SK-MEL-5 (cell line): ENCODE data around the gene NCAM1. TPM values are rescaled to one million over a fixed set of nuclear protein-coding genes. Genes with fewer than 3 reads are reported as not detected.

Source experiments
- DNase-seq: peaks from one replicate; pipeline ENCODE4 v3.0.0-alpha.2; 2016; ENCODE audit warnings: low read depth, low spot score
- in situ Hi-C: cut with HindIII; loops from 2 replicates; pipeline ENCODE4 v1.10.0; 2016; ENCODE audit warnings: low sequenced_read_pairs, high pct_unique_total_duplicates, low pct_unique_long_range_greater_than_20kb
- total RNA-seq: library from RNA; depleted of rRNA; stranded (reverse); fragments of >200 nt; shearing (Covaris generic); gene quantifications from 2 replicates; pipeline ENCODE4 v1.2.3, GENCODE V29; 2014

NCAM1 gene
- total RNA-seq, 1 experiment from 2014 or later: not detected

DNA sequence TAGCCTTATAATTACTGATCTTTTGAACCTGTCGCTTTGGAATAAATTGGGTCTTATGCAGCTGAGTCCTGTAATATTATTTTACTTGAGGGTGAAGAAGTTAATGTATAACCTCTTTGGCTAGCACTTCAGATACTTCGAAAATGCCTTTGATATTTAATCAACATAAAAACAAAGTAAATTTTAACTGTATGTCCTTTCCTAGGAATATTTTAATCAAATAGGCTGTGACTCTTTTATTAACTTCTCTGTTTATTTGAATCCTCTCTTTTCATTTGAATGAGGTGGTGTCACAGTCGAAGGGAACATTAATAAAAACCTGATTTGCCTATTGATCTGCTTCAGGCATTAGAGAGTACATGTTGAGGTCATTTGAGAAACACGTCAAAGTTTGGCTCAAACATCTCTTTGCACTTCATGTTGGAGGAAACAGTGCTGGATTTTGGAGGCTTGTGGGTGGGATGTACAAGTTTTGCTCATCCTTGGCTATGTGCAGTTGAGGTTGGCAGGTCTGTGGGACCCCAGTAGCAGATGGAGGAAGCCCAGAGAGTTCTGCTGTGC is 143.6 kb downstream of the NCAM1 start:
- in situ Hi-C loops: no loop called here
- no peak for DNase-seq

DNA sequence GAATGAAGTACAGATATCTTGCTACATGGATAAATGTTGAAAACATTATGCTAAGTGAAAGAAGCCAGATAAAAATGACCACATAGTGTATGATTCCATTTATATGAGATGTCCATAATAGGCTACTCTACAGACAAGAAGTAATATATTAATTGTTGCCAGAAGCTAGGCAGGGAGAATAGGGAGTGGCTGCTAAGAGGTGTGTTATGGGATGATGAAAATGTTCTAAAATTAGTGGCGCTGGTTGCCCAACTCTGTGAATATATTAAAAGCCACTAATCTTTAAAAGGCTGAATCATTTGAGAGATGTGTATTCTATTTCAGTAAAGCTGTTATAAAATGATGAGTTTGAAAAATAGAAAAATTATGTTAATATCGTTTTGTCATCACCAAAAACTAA is 144.4 kb downstream of the NCAM1 start:
- DNase-seq: no peak
- in situ Hi-C loops: no loop called here

DNA sequence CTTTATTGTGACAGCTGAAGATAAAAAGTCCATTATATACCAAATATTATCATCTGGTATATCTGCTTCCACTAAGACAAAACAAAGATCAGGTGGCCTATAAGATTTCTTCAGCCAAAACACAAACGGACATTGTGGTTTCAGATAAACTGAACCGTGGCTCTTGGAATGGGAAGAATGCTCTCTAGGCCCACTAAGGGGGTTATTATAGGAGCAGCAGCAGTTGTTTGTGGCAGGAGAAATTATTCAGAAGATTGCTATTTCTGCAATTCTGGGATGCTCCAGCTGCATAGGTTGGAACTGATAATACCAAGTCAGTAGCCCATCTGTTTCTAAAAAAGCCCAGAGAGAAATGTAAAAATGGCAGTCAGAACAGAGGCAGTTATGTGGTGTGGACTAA is 145.3 kb downstream of the NCAM1 start:
- in situ Hi-C loops: no loop called here
- no peak for DNase-seq

DNA sequence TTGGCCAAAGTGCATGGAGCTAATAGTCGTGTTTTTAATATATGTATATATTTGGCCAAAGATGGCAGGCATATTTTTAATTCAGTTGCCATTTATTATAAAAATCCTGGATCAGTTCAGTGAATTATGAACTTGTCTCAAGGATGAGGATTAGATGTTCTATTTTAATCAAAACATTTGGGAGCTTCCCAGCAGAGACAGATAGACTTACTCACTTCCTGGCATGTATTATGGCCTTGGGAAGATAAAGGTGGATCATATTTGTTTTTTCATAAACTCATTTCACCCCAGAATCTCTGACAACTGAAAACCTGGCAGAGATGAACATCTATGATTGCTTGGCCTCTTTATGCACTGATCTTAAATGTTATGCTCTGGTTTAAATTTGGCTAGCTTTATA is 148.8 kb downstream of the NCAM1 start:
- in situ Hi-C loops: no loop called here
- DNase-seq: no peak

DNA sequence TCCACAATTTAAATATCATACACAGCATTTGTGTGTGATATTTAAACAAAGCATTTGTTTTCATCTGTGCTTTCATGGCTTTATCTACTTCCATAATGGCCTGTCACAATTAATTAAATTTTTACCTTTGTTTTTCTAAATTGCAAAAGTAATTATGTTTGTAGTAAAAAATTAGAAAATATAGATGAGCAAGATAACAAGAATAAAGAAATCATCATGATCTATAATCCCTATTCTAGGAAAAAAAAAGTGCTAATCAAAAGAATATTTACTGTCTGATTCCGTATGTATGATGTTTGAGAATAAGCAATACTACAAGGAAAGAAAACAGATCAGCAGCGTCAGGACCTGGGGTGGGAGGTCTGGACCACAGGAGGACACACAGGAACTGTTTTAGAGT is 149.9 kb downstream of the NCAM1 start:
- no peak for DNase-seq
- in situ Hi-C loops: no loop called here

DNA sequence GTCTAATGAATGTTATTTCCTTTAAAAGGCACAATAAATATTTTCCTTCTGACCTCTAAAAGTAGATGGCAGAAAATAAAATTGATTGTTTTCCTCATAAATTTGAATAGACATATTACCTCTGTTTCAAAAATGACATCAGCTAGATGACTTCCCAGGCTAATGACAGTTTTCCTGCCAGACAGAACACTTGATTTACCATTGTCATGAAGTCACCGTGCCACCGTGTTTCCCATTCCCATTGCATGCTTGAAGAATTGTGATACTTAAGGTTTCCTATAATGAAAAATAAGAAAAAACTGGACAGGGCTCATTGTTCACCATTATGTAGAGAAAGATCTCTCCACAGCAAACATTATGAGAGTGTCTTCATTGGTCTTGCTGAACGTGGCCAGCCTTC is 151.1 kb downstream of the NCAM1 start:
- in situ Hi-C loops: no loop called here
- DNase-seq: no peak

DNA sequence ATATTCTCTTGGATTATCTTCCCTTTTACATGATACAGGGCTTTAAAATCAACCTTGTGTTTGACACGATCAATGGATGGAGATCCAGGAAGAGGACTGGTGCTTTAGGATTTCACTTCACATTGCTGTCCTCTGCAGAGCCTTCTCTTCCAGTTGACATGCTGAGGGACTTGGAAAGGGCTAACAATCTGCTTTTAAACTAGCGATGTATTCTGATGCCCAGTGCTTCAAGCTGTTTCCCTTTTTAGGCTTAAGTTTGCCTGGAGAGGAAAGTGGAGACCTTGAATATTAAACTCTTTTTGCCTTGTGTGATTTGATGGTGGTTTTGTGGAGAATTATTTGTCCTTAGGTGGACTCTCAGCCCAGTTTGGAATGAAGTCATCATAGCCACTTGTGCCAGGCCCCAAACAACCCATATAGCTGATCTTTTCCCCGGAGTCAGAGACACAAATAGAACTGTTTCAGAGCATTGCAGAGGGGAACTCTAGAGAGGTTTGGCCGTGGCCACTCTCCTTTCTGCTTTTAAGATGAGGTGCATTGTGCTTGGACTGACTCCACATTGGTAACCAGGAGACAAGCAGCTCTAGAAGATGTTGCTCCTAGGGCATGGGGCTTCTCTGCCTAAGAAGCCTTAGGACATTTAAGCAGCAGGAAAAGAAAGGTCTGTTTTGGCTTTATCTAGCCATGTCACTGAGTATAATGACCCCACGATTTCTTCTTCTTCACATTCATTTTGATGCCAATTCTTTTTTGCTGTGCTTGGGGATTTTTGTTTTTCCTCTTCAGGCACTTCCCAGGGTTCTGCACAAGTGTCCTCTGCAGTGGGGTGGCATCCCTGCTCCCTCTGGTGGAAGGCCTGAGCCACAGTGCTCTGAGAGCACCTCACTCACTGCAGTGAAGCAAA is 152.8 kb downstream of the NCAM1 start:
- peak; percentile 59 for DNase-seq
- in situ Hi-C loops: no loop called here

DNA sequence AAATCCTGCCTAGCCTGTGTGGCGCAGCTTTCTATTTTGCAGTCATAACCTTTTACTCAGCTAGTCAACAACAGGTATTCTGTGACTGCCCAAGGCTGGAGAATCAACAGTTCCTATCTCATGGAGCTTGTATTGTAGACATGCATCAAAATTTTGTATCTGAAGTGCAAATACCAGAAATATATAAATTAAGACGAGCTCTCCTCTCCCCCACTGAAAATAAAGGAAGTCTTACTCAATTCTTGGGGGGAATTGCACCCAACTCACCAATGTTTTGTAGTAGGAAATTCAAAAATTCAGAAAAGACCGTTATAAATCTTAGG is 153.4 kb downstream of the NCAM1 start:
- DNase-seq: no peak
- in situ Hi-C loops: no loop called here

DNA sequence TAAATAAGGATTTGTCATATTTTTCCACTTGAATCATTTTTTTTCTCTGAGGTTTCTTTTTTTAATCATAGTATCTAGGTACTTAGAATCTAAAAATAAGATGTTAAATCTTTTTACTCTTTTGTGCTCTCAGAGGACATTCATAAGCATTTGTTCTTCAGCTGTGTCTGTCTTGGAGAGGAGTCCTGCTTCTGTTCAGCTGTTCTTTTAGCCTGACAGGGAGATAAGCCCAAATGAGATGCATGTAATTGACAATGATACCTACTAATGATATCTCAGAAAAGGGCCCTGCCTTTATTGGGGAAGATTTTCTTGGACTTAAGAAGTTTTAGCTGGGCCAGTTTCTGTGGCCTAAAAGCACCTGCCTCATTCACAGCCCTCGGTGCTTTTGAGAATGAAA is 156.9 kb downstream of the NCAM1 start:
- no peak for DNase-seq
- in situ Hi-C loops: no loop called here

DNA sequence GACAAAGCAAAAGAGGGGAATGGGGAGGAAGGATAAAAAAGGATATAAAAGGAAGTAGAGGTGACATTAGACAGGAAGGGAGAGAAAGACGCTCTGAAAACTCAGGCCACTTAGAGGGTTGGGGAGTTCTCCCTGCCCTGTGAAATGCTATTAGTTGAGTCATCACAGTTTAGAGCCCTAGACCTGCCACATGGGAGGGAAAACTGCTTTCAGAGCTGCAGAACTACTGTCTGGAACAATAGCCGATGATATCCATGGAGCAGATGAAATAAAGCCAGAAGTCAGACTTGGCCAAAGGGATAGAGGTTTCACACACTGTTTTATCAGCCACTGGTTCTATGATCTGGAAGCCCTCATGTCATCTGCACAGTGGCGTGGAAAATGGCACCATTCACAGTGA is 157.9 kb downstream of the NCAM1 start:
- no peak for DNase-seq
- in situ Hi-C loops: no loop called here

DNA sequence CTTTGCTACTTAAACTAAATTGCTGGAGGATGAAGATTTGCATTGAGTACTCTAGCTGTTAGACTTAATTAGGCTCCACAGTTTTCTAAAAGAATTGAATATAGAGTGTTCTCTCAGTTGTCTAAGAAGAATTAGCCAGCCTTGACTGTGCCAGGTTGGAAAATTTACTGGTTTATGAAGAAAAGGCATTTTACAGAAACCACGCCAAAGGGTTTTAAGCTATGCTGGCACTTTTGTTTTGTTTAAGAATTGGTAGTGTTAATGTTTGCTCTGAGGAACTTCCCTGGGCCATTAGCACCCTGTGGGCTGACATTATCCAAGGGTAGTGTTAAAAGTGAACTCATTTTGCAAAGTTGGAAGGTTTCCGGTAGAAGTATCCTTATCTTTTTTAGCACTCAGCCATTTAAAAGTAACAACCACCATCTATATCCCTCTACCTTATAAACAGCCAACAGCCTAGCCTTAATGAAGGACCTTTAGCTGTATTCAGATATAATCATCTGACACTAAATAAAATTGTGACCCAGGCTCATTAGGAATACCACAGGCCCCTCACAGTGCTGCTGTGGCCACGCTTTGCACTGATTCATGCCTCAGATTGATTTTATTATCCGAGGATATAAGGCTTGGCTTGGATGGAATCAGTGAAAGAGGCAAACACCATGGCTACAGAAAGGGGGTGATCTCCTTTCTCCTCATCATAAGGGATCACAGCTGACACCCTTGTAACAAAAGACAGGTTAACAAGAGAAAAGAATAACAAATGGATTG is 158.9 kb downstream of the NCAM1 start:
- in situ Hi-C loops: no loop called here
- DNase-seq: no peak

DNA sequence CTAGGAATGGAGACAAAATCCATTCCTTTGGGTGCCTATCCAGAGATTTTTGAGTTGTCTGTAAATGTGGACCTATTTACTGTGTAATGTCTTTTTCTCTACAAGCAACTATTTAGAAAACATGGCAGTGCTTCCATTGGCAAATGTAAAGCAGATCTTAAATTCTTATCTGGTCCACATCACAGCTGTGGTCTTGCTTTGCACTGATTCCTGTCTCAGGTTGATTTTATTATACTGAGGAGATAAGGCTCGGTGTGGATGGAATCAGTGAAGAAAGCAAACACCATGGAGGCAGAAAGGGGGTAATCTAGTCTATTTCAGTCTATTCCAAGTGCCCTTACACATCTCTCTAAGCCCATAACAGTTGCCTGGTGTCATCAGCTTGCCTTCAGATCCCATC is 160.5 kb downstream of the NCAM1 start:
- no peak for DNase-seq
- in situ Hi-C loops: no loop called here

DNA sequence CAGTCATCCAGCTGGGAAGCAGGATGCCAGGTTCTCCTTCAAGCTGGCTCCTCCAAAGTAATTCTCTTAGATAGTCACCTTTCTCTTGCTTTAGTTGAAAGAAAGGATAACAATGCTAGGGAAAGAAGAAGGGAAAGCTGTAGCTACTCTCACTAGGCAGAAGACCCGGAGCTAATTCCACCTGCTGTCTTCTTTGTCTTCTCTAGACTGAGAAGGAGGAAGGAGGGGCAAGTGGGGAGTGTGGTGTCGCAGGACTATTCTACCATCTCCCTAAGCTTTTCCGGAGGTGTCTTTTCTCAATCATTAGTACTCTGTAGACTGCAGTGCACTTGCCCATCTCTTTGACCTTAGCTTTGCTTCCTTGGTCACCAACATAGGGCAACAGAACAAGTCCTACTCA is 162.8 kb downstream of the NCAM1 start:
- no peak for DNase-seq
- in situ Hi-C loops: no loop called here

DNA sequence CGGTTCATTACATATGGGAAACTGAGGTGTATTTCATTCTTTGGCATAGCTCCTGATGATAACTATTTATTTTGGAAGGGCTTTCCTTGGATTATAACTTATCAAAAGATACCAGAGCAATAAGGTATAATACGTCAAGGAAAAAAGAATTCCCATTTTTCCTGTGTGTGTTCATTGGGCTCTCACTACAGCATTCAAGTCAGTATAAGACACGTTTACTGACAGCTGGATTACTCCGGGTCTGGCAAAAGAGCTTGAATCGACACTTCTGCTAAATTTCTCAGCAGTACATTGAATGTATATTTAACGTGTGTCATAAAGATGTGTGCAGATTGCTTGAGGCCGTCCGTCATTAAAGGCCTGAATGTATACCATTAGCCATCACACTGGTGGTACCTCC is 163.4 kb downstream of the NCAM1 start:
- in situ Hi-C loops: no loop called here
- DNase-seq: no peak

DNA sequence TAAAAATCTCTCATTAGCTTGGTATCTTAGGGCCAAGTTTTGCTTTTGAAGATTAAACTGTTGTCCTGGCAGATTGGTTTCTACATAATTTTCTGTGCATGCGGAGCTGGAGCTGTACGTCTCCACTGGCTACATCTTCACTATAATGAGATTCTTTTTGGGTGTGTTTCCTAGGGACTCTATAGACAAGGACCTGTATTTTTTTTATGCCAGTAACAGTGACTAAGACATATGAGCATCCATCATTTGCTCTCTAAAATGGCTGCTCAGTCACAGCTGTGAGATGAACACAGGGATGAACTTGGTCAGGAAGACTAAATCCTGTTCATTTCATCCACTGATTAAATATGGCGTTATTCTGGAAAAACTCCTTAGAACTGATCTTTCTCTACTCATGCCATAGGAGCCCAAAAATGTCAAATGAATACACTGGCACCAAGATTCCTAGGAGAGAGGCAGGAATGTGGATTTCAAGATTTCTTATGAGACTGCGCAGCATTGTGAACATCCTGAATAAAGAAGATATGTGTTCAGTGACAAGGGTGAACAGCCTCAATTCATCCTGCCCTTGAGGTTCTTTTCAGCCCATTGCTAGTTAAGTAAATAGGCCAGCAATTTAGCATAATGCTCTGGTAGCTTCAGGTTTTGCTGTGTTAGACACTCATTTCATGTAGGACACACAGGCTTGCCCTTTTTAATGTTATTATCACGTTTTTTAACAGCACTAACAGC is 168.2 kb downstream of the NCAM1 start:
- DNase-seq: no peak
- in situ Hi-C loops: no loop called here

DNA sequence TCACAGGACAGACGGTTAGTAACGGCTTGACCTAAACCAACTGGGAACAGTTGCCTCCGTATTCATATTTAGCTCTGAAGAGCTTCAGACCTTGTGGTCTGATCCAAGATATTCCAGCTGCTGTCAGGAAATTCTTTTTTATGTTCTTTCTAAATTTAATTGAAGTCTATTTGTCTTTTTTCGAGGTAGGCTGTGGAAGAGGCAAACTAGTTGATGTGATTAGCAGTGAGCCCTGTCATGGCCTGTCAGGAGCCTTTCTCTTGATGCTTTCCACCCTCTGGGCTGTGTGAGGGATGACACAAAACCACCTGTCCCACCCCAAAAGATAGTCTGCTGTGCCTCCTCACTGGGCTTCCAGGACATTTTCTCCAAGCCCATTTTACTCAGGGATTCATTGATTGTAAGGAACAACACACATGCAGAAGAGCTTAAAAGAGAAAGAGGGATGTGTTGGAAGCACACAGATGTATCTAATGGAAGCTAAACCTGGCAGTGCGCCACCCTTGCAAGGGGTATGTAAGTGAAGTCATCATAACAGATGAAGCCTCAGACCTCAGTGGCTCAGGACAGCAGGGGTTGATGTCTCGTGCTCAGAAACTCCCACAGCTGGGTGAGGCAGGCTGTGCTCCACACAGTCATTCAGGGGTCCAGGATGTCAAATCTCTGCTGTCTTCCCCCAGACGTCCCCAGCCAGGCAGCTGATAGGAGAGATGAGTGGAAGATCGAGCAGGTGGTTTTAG is 170.0 kb downstream of the NCAM1 start:
- no peak for DNase-seq
- in situ Hi-C loops: no loop called here

DNA sequence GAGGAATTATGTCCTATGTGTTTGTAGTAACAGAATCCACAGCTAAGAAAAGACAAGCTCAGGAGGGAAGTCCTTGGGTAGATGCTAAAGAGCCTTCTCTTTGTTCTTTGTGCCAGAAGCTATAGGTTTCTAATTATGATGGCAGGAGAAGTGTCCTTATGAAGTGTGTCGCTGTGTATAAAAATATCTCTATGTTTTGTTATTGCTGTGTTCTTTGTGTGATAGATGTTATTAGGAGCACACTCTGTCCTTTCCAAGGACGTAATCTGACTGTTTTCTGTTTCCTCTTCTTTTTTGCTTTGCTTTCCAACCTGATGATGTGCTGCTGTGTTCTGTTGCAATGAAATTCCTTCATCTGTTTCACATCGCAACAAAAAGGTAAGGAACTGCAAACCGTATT is 171.9 kb downstream of the NCAM1 start:
- DNase-seq: no peak
- in situ Hi-C loops: no loop called here

DNA sequence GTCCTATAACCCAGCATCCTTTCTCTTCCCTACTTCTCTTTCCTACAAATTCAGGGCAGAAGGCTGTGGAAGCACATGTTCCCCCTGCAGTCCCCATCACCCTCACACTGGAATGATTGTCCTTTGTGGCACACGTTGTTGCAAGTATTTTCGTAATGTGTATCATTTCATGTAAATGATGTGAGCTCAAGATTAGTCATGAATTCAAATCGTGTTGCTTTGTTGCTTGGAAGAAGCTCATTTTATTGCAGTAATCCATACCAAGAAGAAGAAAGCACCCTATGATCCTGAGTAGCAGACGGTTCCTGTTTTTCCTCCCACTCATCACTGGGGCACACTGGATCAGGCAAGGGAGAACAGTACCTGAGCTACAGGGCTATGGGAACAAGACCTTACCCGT is 173.4 kb downstream of the NCAM1 start:
- no peak for DNase-seq
- in situ Hi-C loops: no loop called here
